ENCODE measurements around the gene PRKAR1B. TPM values are rescaled to one million over a fixed set of nuclear protein-coding genes. Genes with fewer than 3 reads are reported as not detected.
A peak's percentile ranks its signal among the peaks of the same experiment; 100 is the strongest.

The PRKAR1B gene
- total RNA-seq, 1 experiment from 2014 or later = 24.8 TPM

DNA sequence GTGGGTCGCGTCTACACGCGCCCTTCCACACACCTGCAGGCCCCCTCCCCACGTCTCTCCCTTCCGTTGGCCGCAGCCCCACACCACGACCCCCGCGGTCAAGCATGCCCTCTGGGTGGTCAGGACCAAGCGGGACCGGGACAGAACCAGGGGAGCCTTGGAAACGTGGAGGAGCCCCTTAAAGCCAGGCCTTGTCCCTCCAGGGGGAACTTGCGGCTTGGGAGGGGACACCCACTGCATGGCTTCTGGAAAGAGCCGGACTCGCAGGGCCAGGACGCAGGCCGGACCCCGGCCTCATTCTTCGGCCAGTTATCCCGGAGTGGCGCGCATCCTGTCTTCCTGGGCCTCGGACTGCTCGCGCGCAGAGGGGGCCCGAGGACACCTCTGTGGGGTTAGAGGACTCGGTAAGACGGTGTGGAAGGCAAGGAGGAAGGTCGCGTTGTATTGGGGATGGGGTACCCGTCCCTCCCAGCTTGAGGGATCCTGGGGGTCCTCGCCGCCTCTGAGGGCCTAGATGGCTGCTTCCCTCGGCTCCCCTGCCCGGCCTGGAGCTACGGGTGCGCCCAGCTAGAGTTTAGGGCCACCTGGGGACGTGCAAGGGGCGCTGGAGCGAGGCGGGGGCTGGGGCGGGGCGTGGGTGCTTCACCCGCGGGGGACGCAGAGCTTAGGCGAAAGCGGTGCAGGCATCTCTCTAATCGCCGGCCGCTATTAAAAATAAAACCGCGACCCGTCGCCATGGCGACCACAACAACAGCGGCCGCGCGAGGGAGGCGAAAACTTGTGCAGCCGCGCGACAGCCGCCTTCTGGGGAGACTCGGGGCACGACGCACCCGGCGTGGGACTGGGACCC, 205.6 kb downstream of the PRKAR1B start:
- CTCF ChIA-PET = interaction anchor here (0.6 to 0.9 kb wide), 2 partner anchors 18 to 404 kb away, joined by 3 read pairs; no protein-coding TSS in a partner anchor
- H3K27me3 Mint-ChIP-seq (ENCODE audit: unreplicated experiment) = peaks cover 68% of the 10 kb centered on the region

DNA sequence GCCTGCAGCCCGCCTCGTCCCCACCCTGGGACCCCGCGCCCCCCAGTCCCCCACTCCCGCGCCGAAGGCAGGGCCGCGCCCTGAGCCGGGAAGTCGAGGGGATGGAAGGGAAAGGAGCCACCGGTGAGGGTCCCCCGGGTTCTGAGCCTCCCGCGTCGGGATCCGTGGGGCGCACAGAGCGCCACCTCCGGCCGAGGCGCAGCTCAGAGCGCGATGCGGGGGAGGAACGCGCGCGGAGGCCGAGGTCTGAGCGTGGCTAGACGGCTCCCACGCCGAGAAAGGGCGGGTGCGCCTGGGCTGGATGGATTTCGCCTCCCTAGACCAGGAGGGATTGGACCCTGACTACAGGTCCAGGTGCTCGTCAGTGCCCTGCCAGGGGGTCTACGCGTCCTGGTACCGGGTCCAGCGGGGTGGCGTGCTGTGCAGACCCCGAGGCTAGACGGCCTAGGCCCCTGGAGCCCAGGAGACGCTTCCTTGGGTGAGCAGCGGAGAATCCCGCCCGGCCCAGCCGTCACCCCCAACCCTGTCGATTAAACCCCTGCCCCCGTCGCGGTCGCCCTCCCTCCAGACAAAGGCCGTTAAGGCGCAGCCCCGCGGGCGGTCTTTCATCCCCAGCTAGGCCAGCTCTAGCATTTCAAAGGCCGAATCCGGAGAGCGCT, 206.4 kb downstream of the PRKAR1B start:
- H3K27ac Mint-ChIP-seq (ENCODE audit: unreplicated experiment) = no peak overlapping the region
- peaks cover 9% of the 10 kb centered on the region for H3K4me1 Mint-ChIP-seq (ENCODE audit: low read depth, unreplicated experiment)
- TF ChIP-seq, protein P1, sequence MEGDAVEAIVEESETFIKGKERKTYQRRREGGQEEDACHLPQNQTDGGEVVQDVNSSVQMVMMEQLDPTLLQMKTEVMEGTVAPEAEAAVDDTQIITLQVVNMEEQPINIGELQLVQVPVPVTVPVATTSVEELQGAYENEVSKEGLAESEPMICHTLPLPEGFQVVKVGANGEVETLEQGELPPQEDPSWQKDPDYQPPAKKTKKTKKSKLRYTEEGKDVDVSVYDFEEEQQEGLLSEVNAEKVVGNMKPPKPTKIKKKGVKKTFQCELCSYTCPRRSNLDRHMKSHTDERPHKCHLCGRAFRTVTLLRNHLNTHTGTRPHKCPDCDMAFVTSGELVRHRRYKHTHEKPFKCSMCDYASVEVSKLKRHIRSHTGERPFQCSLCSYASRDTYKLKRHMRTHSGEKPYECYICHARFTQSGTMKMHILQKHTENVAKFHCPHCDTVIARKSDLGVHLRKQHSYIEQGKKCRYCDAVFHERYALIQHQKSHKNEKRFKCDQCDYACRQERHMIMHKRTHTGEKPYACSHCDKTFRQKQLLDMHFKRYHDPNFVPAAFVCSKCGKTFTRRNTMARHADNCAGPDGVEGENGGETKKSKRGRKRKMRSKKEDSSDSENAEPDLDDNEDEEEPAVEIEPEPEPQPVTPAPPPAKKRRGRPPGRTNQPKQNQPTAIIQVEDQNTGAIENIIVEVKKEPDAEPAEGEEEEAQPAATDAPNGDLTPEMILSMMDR (IDR thresholded peaks at IDR 0.05; ENCODE audit: unreplicated experiment) = no peak
- peaks cover 76% of the 10 kb centered on the region for H3K27me3 Mint-ChIP-seq (ENCODE audit: unreplicated experiment)
- peaks cover 48% of the 10 kb centered on the region for H3K36me3 Mint-ChIP-seq (ENCODE audit: insufficient read depth, unreplicated experiment)
- no peaks in the 10 kb centered on the region for H3K9me3 Mint-ChIP-seq (ENCODE audit: low read depth, unreplicated experiment)
- intact Hi-C loops (cut with micrococcal nuclease; ENCODE audit: unreplicated experiment) = loop anchor here (10.0 kb wide), 1 partner anchor 114 kb away; no protein-coding TSS in a partner anchor
- no peak for DNase-seq
- BruUV-seq (replicated peaks) = no TSS peak
- H3K4me3 Mint-ChIP-seq (ENCODE audit: low read depth, unreplicated experiment) = peak overlapping the region; percentile 66
- CTCF ChIA-PET = interaction anchor here (0.5 to 0.9 kb wide), 2 partner anchors 17 to 27 kb away, joined by 3 to 5 read pairs; no protein-coding TSS in a partner anchor

More for the DNA sequence above, 205.6 kb downstream of the PRKAR1B start:
- intact Hi-C loops (cut with micrococcal nuclease; ENCODE audit: unreplicated experiment) = loop anchor here (10.0 kb wide), 1 partner anchor 113 kb away; no protein-coding TSS in a partner anchor
- H3K4me3 Mint-ChIP-seq (ENCODE audit: low read depth, unreplicated experiment) = peak overlapping the region; percentile 66
- H3K36me3 Mint-ChIP-seq (ENCODE audit: insufficient read depth, unreplicated experiment) = peaks cover 40% of the 10 kb centered on the region
- H3K27ac Mint-ChIP-seq (ENCODE audit: unreplicated experiment) = no peak overlapping the region
- TF ChIP-seq, protein P1 (IDR thresholded peaks at IDR 0.05; ENCODE audit: unreplicated experiment) = no peak
- no peaks in the 10 kb centered on the region for H3K9me3 Mint-ChIP-seq (ENCODE audit: low read depth, unreplicated experiment)
- H3K4me1 Mint-ChIP-seq (ENCODE audit: low read depth, unreplicated experiment) = peaks cover 9% of the 10 kb centered on the region
- DNase-seq = peak; percentile 70
- BruUV-seq (replicated peaks) = no TSS peak

DNA sequence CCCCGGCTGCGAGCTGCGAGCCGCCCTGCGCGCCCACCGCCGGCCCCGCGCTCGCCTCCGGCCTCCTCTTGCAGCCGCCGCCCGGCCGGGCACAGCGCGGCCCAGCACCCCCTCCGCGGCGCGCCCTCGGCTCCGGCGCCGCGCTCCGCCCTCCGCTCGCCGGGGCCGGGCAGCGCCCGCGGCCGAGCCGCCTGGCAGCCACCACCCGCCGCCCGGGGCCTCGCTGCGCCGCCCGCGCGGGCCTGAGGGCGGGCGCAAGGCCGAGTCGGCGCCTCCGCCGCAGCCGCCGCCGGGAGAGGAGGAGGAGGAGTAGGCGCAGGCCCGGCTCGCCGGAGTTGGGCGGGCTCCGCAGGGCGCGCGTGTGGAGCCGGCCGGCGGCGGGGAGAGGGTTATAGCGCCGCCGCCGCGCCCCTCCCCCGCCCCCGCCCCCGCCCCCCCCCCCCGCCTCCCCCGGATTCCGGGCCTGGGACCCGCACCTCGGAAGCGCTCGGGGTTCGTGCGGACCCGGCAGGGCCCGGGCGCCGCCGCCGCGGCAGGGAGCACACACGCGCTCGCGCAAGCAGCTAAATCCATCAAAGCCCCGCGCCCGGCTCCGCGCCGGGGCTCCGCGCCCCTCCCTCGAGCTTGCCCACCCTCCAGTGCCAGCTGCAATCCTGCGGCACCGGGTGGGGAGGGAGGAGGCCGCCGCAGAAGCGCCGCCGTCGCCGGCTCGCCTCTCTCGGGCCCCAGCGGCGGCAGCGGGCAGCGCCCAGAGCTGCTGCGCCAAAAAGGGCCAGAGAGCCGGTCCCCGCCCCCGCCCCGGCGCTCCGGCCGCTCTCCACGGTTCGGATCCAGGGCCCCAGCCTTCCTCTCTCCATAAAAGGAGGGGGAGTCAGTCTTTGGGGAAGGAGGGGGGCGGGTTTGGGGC, 207.3 kb downstream of the PRKAR1B start, which contains the start of gene PDGFA:
Gene PDGFA (minus strand): TSS at position 363 of the 907 bp plus-strand sequence. CDS start 845 bp downstream, outside the sequence.
- peaks cover 79% of the 10 kb centered on the region for H3K27me3 Mint-ChIP-seq (ENCODE audit: unreplicated experiment)
- H3K36me3 Mint-ChIP-seq (ENCODE audit: insufficient read depth, unreplicated experiment) = peaks cover 48% of the 10 kb centered on the region
- CTCF ChIA-PET = interaction anchor here (0.5 kb wide), 1 partner anchor 28 kb away, joined by 5 read pairs; no protein-coding TSS in a partner anchor
- H3K4me1 Mint-ChIP-seq (ENCODE audit: low read depth, unreplicated experiment) = peaks cover 9% of the 10 kb centered on the region
- intact Hi-C loops (cut with micrococcal nuclease; ENCODE audit: unreplicated experiment) = loop anchor here (10.0 kb wide), 1 partner anchor 115 kb away; no protein-coding TSS in a partner anchor
- TF ChIP-seq, protein P1 (IDR thresholded peaks at IDR 0.05; ENCODE audit: unreplicated experiment) = no peak
- DNase-seq = peak; percentile 80
- H3K9me3 Mint-ChIP-seq (ENCODE audit: low read depth, unreplicated experiment) = no peaks in the 10 kb centered on the region
- no TSS peak for BruUV-seq (replicated peaks)
- H3K4me3 Mint-ChIP-seq (ENCODE audit: low read depth, unreplicated experiment) = peak within 1 kb of the TSS; percentile 70
- no peak within 1 kb of the TSS for H3K27ac Mint-ChIP-seq (ENCODE audit: unreplicated experiment)
